A549 (cell line): ENCODE measurements around the gene SOCS4.

Source experiments
- CHD4 ChIP-seq: fragments of 200-600 bp; sonication (generic); IDR thresholded peaks from 2 replicates; pipeline ENCODE4 v1.6.1; 2016; ENCODE audit warnings: antibody characterized with exemption, mild to moderate bottlenecking, borderline replicate concordance
- HDAC2 ChIP-seq: fragments of 200-600 bp; sonication (generic); IDR thresholded peaks from 2 replicates; pipeline ENCODE4 v1.6.1; 2016
- KDM1A ChIP-seq: fragments of 200-600 bp; sonication (generic); IDR thresholded peaks from 2 replicates; pipeline ENCODE4 v1.6.1; 2016; ENCODE audit warnings: low read depth, mild to moderate bottlenecking
- POLR2A ChIP-seq: IDR thresholded peaks from 2 replicates; pipeline ENCODE4 v1.6.1; 2012; ENCODE audit warnings: mild to moderate bottlenecking, low read length
- RAD21 ChIP-seq, 2 experiments: fragments of >200 bp in 1 of 2; sonication (Bioruptor Twin) in 1 of 2; formaldehyde crosslinking in 1 of 2; IDR thresholded peaks in 1 of 2; conservative IDR thresholded peaks in 1 of 2; 2 replicates in 1 of 2; 3 replicates in 1 of 2; pipeline ENCODE4 v1.6.1; 2012 to 2018; ENCODE audit warnings: inconsistent platforms in 1 of 2
- RFX5 ChIP-seq: fragments of 450-650 bp; IDR thresholded peaks from 2 replicates; pipeline ENCODE4 v1.7.1; 2014; ENCODE audit warnings: antibody characterized with exemption, mild to moderate bottlenecking, moderate library complexity
- TFCP2L1 ChIP-seq: fragments of 250-450 bp; sonication (Bioruptor Pico); IDR thresholded peaks from 2 replicates; pipeline ENCODE4 v1.5.0; 2021; ENCODE audit warnings: mild to moderate bottlenecking
- ZNF302 ChIP-seq: fragments of 250-450 bp; sonication (Bioruptor Pico); IDR thresholded peaks from 2 replicates; pipeline ENCODE4 v1.9.0; 2021; ENCODE audit warnings: inconsistent platforms, mild to moderate bottlenecking, moderate library complexity
- TF ChIP-seq, protein P1 (sequence below): IDR thresholded peaks from 2 replicates; pipeline ENCODE4 v1.6.1; 2012
- TF ChIP-seq, protein P2 (sequence below): fragments of >200 bp; sonication (Bioruptor Twin); formaldehyde crosslinking; IDR thresholded peaks from 3 replicates; pipeline ENCODE4 v1.5.1; 2016
- TF ChIP-seq, protein P3 (sequence below): fragments of 150-350 bp; IDR thresholded peaks from 2 replicates; pipeline ENCODE4 v1.6.1; 2014; ENCODE audit warnings: low read depth, mild to moderate bottlenecking, low read length

DNA sequence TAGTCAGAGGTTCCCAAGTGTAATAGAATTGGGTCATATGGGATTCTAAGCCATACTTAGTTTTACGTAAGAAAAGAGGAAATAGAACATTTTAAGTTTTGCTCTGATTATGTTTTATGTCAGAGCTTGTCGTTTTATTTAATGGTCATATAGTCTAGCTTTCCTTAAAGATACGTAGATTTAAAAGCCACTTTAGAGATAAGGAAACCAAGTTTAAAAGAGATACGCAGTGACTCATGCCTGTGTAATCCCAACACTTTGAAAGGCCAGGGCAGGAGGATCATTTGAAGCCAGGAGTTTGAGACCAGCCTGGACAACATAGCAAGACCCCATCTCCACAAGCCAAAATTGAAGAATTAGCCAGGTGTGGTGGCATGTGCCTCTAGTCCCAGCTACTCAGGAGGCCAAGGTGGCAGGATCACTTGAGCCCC, 44.0 kb downstream of the SOCS4 start:
- TF ChIP-seq, protein P1, sequence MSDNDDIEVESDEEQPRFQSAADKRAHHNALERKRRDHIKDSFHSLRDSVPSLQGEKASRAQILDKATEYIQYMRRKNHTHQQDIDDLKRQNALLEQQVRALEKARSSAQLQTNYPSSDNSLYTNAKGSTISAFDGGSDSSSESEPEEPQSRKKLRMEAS: no peak
- TF ChIP-seq ZNF302: no peak
- no peak for TF ChIP-seq KDM1A
- no peak for TF ChIP-seq RAD21 (conservative IDR thresholded peaks at IDR 0.05 in 1 of 2, IDR thresholded peaks at IDR 0.05 in 1 of 2)
- no peak for TF ChIP-seq POLR2A
- TF ChIP-seq, protein P2, sequence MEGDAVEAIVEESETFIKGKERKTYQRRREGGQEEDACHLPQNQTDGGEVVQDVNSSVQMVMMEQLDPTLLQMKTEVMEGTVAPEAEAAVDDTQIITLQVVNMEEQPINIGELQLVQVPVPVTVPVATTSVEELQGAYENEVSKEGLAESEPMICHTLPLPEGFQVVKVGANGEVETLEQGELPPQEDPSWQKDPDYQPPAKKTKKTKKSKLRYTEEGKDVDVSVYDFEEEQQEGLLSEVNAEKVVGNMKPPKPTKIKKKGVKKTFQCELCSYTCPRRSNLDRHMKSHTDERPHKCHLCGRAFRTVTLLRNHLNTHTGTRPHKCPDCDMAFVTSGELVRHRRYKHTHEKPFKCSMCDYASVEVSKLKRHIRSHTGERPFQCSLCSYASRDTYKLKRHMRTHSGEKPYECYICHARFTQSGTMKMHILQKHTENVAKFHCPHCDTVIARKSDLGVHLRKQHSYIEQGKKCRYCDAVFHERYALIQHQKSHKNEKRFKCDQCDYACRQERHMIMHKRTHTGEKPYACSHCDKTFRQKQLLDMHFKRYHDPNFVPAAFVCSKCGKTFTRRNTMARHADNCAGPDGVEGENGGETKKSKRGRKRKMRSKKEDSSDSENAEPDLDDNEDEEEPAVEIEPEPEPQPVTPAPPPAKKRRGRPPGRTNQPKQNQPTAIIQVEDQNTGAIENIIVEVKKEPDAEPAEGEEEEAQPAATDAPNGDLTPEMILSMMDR: no peak
- TF ChIP-seq CHD4: no peak
- no peak for TF ChIP-seq RFX5
- no peak for TF ChIP-seq TFCP2L1 (CRISPR knock-in tag)
- TF ChIP-seq HDAC2: no peak
- TF ChIP-seq, protein P3, sequence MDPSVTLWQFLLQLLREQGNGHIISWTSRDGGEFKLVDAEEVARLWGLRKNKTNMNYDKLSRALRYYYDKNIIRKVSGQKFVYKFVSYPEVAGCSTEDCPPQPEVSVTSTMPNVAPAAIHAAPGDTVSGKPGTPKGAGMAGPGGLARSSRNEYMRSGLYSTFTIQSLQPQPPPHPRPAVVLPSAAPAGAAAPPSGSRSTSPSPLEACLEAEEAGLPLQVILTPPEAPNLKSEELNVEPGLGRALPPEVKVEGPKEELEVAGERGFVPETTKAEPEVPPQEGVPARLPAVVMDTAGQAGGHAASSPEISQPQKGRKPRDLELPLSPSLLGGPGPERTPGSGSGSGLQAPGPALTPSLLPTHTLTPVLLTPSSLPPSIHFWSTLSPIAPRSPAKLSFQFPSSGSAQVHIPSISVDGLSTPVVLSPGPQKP: no peak
